HEK293 (cell line): ENCODE results near the gene ANO3.

Experiments
- CTCF ChIP-seq: fragments of 450-650 bp; formaldehyde crosslinking; IDR thresholded peaks from 2 replicates; pipeline ENCODE4 v1.5.1; 2016; ENCODE audit warnings: missing biosample characterization, missing genetic modification characterization
- MZF1 ChIP-seq: fragments of 450-650 bp; formaldehyde crosslinking; IDR thresholded peaks from 2 replicates; pipeline ENCODE4 v1.5.1; 2017; ENCODE audit warnings: missing biosample characterization, missing genetic modification characterization, borderline replicate concordance
- REST ChIP-seq: fragments of 450-650 bp; formaldehyde crosslinking; IDR thresholded peaks from 2 replicates; pipeline ENCODE4 v1.5.1; 2016; ENCODE audit warnings: missing biosample characterization, missing genetic modification characterization
- ZBTB11 ChIP-seq: fragments of 450-650 bp; formaldehyde crosslinking; conservative IDR thresholded peaks from 2 replicates; pipeline ENCODE4 v1.5.1; 2016; ENCODE audit warnings: low read depth, missing biosample characterization, missing genetic modification characterization
- ZBTB6 ChIP-seq: fragments of 450-650 bp; formaldehyde crosslinking; IDR thresholded peaks from 2 replicates; pipeline ENCODE4 v1.5.1; 2017; ENCODE audit warnings: missing biosample characterization, missing genetic modification characterization
- ZNF169 ChIP-seq: fragments of 450-650 bp; formaldehyde crosslinking; IDR thresholded peaks from 2 replicates; pipeline ENCODE4 v1.5.1; 2016; ENCODE audit warnings: missing biosample characterization, missing genetic modification characterization
- ZNF501 ChIP-seq: fragments of 450-650 bp; formaldehyde crosslinking; IDR thresholded peaks from 2 replicates; pipeline ENCODE4 v1.5.1; 2016; ENCODE audit warnings: missing biosample characterization, missing genetic modification characterization
- ZNF558 ChIP-seq: fragments of 450-650 bp; formaldehyde crosslinking; IDR thresholded peaks from 2 replicates; pipeline ENCODE4 v1.5.1; 2016; ENCODE audit warnings: missing biosample characterization, missing genetic modification characterization

GRCh38 chr11:26608507-26609146 is 276.7 kb downstream of the ANO3 start:
- TF ChIP-seq CTCF (tag by site-specific recombination) = no peak
- TF ChIP-seq ZBTB6 = no peak
- no peak for TF ChIP-seq ZNF558 (tag by site-specific recombination)
- TF ChIP-seq ZBTB11 (tag by site-specific recombination) = no peak
- no peak for TF ChIP-seq ZNF169
- TF ChIP-seq MZF1 (tag by site-specific recombination) = no peak
- TF ChIP-seq ZNF501 (tag by site-specific recombination) = no peak
- no peak for TF ChIP-seq REST (tag by site-specific recombination)
